GM18502 (cell line): ENCODE measurements around the gene GID8.
A peak's percentile ranks its signal among the peaks of the same experiment; 100 is the strongest.

Source experiments
- ATAC-seq: cut with Tn5 transposase; IDR thresholded peaks from one replicate; pipeline ENCODE4 v1.9.1; 2021; ENCODE audit warnings: mild to moderate bottlenecking; ENCODE audit not compliant: unreplicated experiment, poor library complexity

GID8 gene

GRCh38 chr20:62938105-62938888 lies at the start of gene GID8:
Gene GID8 (plus strand): TSS chr20:62938147. CDS start chr20:62941503, 3,356 bp downstream.
- peak; percentile 47 for ATAC-seq

GRCh38 chr20:62888406-62888805 lies 49.5 kb upstream of the GID8 start:
- no peak for ATAC-seq

- ATAC-seq = no peak
These were observed 49.0 kb upstream of the GID8 start for GRCh38 chr20:62888910-62889309.

GRCh38 chr20:62889411-62889810 lies 48.5 kb upstream of the GID8 start:
- no peak for ATAC-seq

- ATAC-seq = no peak
These were observed 48.1 kb upstream of the GID8 start for GRCh38 chr20:62889871-62890270.

- ATAC-seq = no peak
These were observed 47.5 kb upstream of the GID8 start for GRCh38 chr20:62890444-62890843.

GRCh38 chr20:62891111-62891510 lies 46.8 kb upstream of the GID8 start:
- ATAC-seq = no peak

- ATAC-seq = no peak
These were observed 45.3 kb upstream of the GID8 start for GRCh38 chr20:62892348-62893304.

- no peak for ATAC-seq
These were observed 44.2 kb upstream of the GID8 start for GRCh38 chr20:62893700-62894099.

- no peak for ATAC-seq
These were observed 43.7 kb upstream of the GID8 start for GRCh38 chr20:62894261-62894660.

GRCh38 chr20:62895539-62895938 lies 42.4 kb upstream of the GID8 start:
- ATAC-seq = no peak

- ATAC-seq = no peak
These were observed 41.4 kb upstream of the GID8 start for GRCh38 chr20:62896526-62896925.

GRCh38 chr20:62897666-62898065 lies 40.3 kb upstream of the GID8 start:
- ATAC-seq = no peak

GRCh38 chr20:62898093-62898964 lies 39.6 kb upstream of the GID8 start:
- no peak for ATAC-seq

- ATAC-seq = no peak
These were observed 38.8 kb upstream of the GID8 start for GRCh38 chr20:62898970-62899632.

- ATAC-seq = no peak
These were observed 38.3 kb upstream of the GID8 start for GRCh38 chr20:62899633-62900051.

GRCh38 chr20:62900052-62900691 lies 37.8 kb upstream of the GID8 start:
- peak; percentile 83 for ATAC-seq

- ATAC-seq = peak; percentile 19
These were observed 37.0 kb upstream of the GID8 start for GRCh38 chr20:62900692-62901584.
